Measurements from ENCODE around the gene MPIG6B. TPM values are rescaled to one million over a fixed set of nuclear protein-coding genes. Genes with fewer than 3 reads are reported as not detected.

The MPIG6B gene
- total and polyA plus RNA-seq, 4 donors = 0.08 to 10.7 (median 0.24) TPM

GRCh38 chr6:31737315-31737990 is 14.3 kb downstream of the MPIG6B start:
- H3K9ac ChIP-seq (ENCODE audit: low read depth in 1 of 2, low read length in 2 of 2) = peak overlapping the region in 1 of 2 donors; percentile 74
- TF ChIP-seq MAX (IDR thresholded peaks at IDR 0.05) = no peak
- TF ChIP-seq ZBTB33 (IDR thresholded peaks at IDR 0.05) = peak; percentile 25
- no peak for TF ChIP-seq SP1 (IDR thresholded peaks at IDR 0.05)
- TF ChIP-seq HNF4A (conservative IDR thresholded peaks at IDR 0.05) = peak in 1 of 2 donors; percentile 12
- no peaks in the 10 kb centered on the region for H3K9me3 ChIP-seq (ENCODE audit: control insufficient read depth in 4 of 4, low read length in 3 of 4)
- H3K4me1 ChIP-seq (ENCODE audit: control insufficient read depth in 4 of 4, insufficient read depth in 4 of 4, low read length in 3 of 4) = peaks cover 22 to 60% (median 46%) of the 10 kb centered on the region in 4 donors
- no peak overlapping the region for H3K4me3 ChIP-seq (ENCODE audit: low read depth in 1 of 3, low read length in 3 of 3)
- H3K27me3 ChIP-seq (ENCODE audit: control insufficient read depth in 4 of 4, insufficient read depth in 4 of 4, low read length in 3 of 4) = no peaks in the 10 kb centered on the region
- H3K36me3 ChIP-seq (ENCODE audit: control insufficient read depth in 4 of 4, insufficient read depth in 3 of 4, low read depth in 1 of 4, low read length in 3 of 4) = peaks cover 3 to 11% (median 10%) of the 10 kb centered on the region in 4 donors
- 46% methylated on average over 7 of the region's 7 CpGs for WGBS
- DNase-seq (ENCODE audit: low spot score) = peak; percentile 68
- peak overlapping the region; percentile 90 to 96 for H3K27ac ChIP-seq (ENCODE audit: low read depth in 1 of 2, low read length in 2 of 2)

DNA sequence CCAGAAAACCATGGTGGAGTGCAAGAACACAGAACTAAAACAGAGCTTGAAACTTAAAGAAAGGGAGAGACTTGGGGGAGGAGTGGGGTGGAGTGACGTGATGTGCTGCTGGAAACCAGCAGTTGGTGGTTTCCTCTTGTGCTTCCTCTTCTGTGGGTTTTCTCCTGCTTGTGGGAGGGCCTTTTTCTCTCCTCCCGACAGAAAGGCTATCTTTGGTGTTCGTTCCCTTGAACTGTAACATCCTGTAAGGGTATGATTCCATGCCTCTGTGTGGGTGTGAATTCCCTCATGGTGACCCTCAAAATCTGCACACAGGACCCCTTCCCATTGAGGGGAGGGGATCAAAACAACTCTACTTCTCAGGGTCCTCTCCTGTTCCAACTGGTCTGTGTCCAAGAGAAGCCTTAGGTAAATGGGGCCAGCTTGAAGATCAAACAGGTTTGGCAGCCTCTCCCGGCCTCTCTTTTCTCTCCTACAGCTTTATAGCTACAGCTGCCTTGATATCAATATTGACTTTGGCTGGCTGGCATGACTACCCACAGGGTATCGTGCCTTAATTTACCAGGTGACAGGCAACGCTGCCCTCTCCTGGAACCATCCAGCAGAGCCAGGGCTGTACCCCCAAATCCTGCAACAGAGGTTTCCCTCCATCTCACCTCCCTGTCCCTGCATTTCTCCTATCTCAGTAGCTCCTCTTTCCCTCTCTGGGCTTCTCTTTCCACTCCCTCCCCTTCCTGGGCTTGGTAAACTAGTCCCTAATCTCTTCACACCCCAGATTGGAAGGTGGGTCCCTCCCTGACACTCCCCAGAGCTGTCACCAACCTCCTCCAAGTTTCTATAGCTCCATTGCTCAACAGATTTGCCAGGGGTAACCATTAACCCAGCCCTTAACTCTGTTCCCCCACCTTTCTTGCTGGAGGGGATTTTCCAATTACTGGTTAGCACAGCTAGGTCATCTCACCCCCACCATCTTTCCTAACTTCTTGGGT is 15.1 kb downstream of the MPIG6B start:
- peak; percentile 56 for DNase-seq (ENCODE audit: low spot score)
- Histone ChIP-seq H3K27me3 (ENCODE audit: control insufficient read depth in 4 of 4, insufficient read depth in 4 of 4, low read length in 3 of 4) (no peaks in the 10 kb centered on the region), H3K4me3 (ENCODE audit: low read depth in 1 of 3, low read length in 3 of 3) (no peak overlapping the region), H3K36me3 (ENCODE audit: control insufficient read depth in 4 of 4, insufficient read depth in 3 of 4, low read depth in 1 of 4, low read length in 3 of 4) (peaks cover 2 to 8% (median 6%) of the 10 kb centered on the region in 4 donors), H3K4me1 (ENCODE audit: control insufficient read depth in 4 of 4, insufficient read depth in 4 of 4, low read length in 3 of 4) (peaks cover 22 to 60% (median 46%) of the 10 kb centered on the region in 4 donors), H3K9ac (ENCODE audit: low read depth in 1 of 2, low read length in 2 of 2) (peak overlapping the region; percentile 3 to 74), H3K27ac (ENCODE audit: low read depth in 1 of 2, low read length in 2 of 2) (peak overlapping the region; percentile 85 to 90), H3K9me3 (ENCODE audit: control insufficient read depth in 4 of 4, low read length in 3 of 4) (no peaks in the 10 kb centered on the region)
- WGBS = 9% methylated on average over 6 of the region's 6 CpGs
- TF ChIP-seq JUND (IDR thresholded peaks at IDR 0.05) (peak in 1 of 2 donors; percentile 5), EGR1 (IDR thresholded peaks at IDR 0.05; ENCODE audit: low read depth in 2 of 2) (peak in 1 of 2 donors; percentile 9), SP1 (IDR thresholded peaks at IDR 0.05) (peak; percentile 37), GABPA (IDR thresholded peaks at IDR 0.05 in 1 of 2, conservative IDR thresholded peaks at IDR 0.05 in 1 of 2) (no peak), REST (IDR thresholded peaks at IDR 0.05) (no peak), HNF4G (IDR thresholded peaks at IDR 0.05) (no peak), RXRA (IDR thresholded peaks at IDR 0.05) (peak in 1 of 2 donors; percentile 3), FOXA2 (IDR thresholded peaks at IDR 0.05) (peak; percentile 83), HNF4A (conservative IDR thresholded peaks at IDR 0.05) (peak; percentile 10 to 31), ZBTB33 (IDR thresholded peaks at IDR 0.05) (peak; percentile 1), RAD21 (IDR thresholded peaks at IDR 0.05) (peak; percentile 40 to 51), YY1 (IDR thresholded peaks at IDR 0.05) (no peak), TAF1 (conservative IDR thresholded peaks at IDR 0.05) (no peak), NR2F2 (IDR thresholded peaks at IDR 0.05) (peak; percentile 63), FOXA1 (IDR thresholded peaks at IDR 0.05) (peak; percentile 67)
- TF ChIP-seq, protein P1, sequence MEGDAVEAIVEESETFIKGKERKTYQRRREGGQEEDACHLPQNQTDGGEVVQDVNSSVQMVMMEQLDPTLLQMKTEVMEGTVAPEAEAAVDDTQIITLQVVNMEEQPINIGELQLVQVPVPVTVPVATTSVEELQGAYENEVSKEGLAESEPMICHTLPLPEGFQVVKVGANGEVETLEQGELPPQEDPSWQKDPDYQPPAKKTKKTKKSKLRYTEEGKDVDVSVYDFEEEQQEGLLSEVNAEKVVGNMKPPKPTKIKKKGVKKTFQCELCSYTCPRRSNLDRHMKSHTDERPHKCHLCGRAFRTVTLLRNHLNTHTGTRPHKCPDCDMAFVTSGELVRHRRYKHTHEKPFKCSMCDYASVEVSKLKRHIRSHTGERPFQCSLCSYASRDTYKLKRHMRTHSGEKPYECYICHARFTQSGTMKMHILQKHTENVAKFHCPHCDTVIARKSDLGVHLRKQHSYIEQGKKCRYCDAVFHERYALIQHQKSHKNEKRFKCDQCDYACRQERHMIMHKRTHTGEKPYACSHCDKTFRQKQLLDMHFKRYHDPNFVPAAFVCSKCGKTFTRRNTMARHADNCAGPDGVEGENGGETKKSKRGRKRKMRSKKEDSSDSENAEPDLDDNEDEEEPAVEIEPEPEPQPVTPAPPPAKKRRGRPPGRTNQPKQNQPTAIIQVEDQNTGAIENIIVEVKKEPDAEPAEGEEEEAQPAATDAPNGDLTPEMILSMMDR (IDR thresholded peaks at IDR 0.05; ENCODE audit: low read depth, low read length, missing input control) = peak; percentile 23
- TF ChIP-seq, protein P2, sequence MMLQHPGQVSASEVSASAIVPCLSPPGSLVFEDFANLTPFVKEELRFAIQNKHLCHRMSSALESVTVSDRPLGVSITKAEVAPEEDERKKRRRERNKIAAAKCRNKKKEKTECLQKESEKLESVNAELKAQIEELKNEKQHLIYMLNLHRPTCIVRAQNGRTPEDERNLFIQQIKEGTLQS (IDR thresholded peaks at IDR 0.05) = no peak
